PC-3 (cell line): ENCODE results near the gene ARHGAP26. TPM values are rescaled to one million over a fixed set of nuclear protein-coding genes. Genes with fewer than 3 reads are reported as not detected.
A peak's percentile ranks its signal among the peaks of the same experiment; 100 is the strongest.

Experiments used
- ATAC-seq: fragments of 200-7000 bp; cut with Tn5 transposase; 2 replicates; pipeline ENCODE4 v1.9.1; 2020; ENCODE audit warnings: mild to moderate bottlenecking, moderate library complexity
- BruUV-seq: library from RNA; stranded (reverse); fragments of 400-500 nt; replicated peaks from 2 replicates; lab custom pipeline; 2021; lab: Mats Ljungman, UMichigan
- CTCF ChIA-PET: fragments of 300-600 bp; sonication (Branson Sonifier 250); formaldehyde crosslinking; loops from one replicate; lab custom pipeline; 2022; ENCODE audit warnings: antibody characterized with exemption; lab: Charles Lee
- POLR2A ChIA-PET: fragments of 300-600 bp; sonication (Branson Sonifier 250); formaldehyde crosslinking; loops from one replicate; lab custom pipeline; 2022; ENCODE audit warnings: antibody characterized with exemption; ENCODE audit not compliant: unreplicated experiment; lab: Charles Lee
- DNase-seq: peaks from one replicate; pipeline ENCODE4 v3.0.0-alpha.2; 2015
- H2AFZ ChIP-seq: fragments of 300-600 bp; sonication (generic); 2 replicates; pipeline ENCODE4 v1.6.0; 2016; ENCODE audit warnings: antibody characterized with exemption, low read length
- H3F3A ChIP-seq: fragments of 300-600 bp; sonication (generic); one replicate; pipeline ENCODE4 v1.6.0; 2017; ENCODE audit warnings: antibody characterized with exemption, low read length, control low read depth, mild to moderate bottlenecking; ENCODE audit not compliant: unreplicated experiment
- H3K27ac ChIP-seq: fragments of 300-600 bp; sonication (generic); 2 replicates; pipeline ENCODE4 v1.5.1; 2016; ENCODE audit warnings: mild to moderate bottlenecking, low read length
- H3K27me3 ChIP-seq: fragments of 300-600 bp; sonication (generic); 2 replicates; pipeline ENCODE4 v1.6.1; 2016; ENCODE audit warnings: low read length, mixed read lengths
- H3K36me3 ChIP-seq: fragments of 300-600 bp; sonication (generic); 2 replicates; pipeline ENCODE4 v1.6.1; 2016; ENCODE audit warnings: low read depth, mixed run types, low read length, mixed read lengths
- H3K4me1 ChIP-seq: fragments of 300-600 bp; sonication (generic); 2 replicates; pipeline ENCODE4 v1.5.1; 2016; ENCODE audit warnings: low read length; ENCODE audit not compliant: insufficient read depth
- H3K4me2 ChIP-seq: fragments of 300-600 bp; sonication (generic); 2 replicates; pipeline ENCODE4 v1.6.0; 2016; ENCODE audit warnings: low read length
- H3K4me3 ChIP-seq: fragments of 300-600 bp; sonication (generic); 2 replicates; pipeline ENCODE4 v1.5.1; 2016; ENCODE audit warnings: mild to moderate bottlenecking, low read length, mixed read lengths
- H3K79me2 ChIP-seq: fragments of 300-600 bp; sonication (generic); 2 replicates; pipeline ENCODE4 v1.6.1; 2017; ENCODE audit warnings: low read length, mixed read lengths
- H3K9ac ChIP-seq: fragments of 300-600 bp; sonication (generic); 2 replicates; pipeline ENCODE4 v1.6.0; 2016; ENCODE audit warnings: mild to moderate bottlenecking, low read length
- H3K9me2 ChIP-seq: fragments of 300-600 bp; sonication (generic); replicated peaks from 2 replicates; pipeline ENCODE4 v1.6.1; 2016; ENCODE audit warnings: mixed run types, low read length, mixed read lengths
- H3K9me3 ChIP-seq: fragments of 300-600 bp; sonication (generic); 2 replicates; pipeline ENCODE4 v1.6.1; 2016; ENCODE audit warnings: low read length, mixed read lengths
- H4K20me1 ChIP-seq: fragments of 300-600 bp; sonication (generic); 2 replicates; pipeline ENCODE4 v1.6.1; 2016; ENCODE audit warnings: low read length, mixed read lengths
- EZH2 ChIP-seq: fragments of 300-600 bp; sonication (generic); IDR thresholded peaks from one replicate; pipeline ENCODE4 v1.6.1; 2017; ENCODE audit warnings: antibody characterized with exemption, mild to moderate bottlenecking, low read length; ENCODE audit not compliant: unreplicated experiment
- EZH2phosphoT487 ChIP-seq: fragments of 300-600 bp; sonication (generic); IDR thresholded peaks from 2 replicates; pipeline ENCODE4 v1.6.1; 2018; ENCODE audit warnings: mild to moderate bottlenecking, antibody characterized with exemption, low read length, borderline replicate concordance
- intact Hi-C: fragments of 100-400 bp; cut with micrococcal nuclease; formaldehyde crosslinking; loops from 2 replicates; pipeline ENCODE4 v1.9.0; 2023
- total RNA-seq: library from RNA; depleted of rRNA; stranded (reverse); fragments of >200 nt; gene quantifications from 2 replicates; pipeline ENCODE4 v1.2.3, GENCODE V29; 2014
- TF ChIP-seq, protein P1 (sequence below): fragments of 300-600 bp; sonication (generic); conservative IDR thresholded peaks from 2 replicates; pipeline ENCODE4 v1.5.1; 2017; ENCODE audit warnings: antibody characterized with exemption, low read depth, mild to moderate bottlenecking, low read length

The ARHGAP26 gene
- total RNA-seq, 1 experiment from 2014 or later, result 11.7 TPM

DNA sequence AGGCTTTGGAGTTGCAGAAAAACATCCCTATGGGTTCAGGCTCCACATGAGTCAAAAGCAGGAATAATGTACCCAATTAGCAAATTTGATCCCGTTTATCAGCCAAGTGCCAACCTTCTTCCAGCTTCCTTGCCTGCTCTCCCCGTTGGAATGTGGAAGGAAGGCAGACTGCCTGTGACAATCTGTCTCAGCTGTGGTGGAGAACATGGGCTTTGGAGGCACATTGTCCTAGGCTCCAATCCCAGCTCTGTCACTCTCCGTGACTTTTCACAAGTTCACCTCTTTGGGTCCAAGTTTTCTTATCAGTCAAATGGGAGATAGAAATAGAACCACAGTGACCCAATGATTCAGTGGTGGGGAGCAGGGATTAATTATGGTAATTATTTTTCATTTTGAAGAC lies 113.9 kb downstream of the ARHGAP26 start:
- H3K36me3 ChIP-seq, result no peaks in the 10 kb centered on the region; the same call in 1 of the 2 replicates
- DNase-seq (no peak), ATAC-seq (no peak)
- intact Hi-C loops, result loop anchor here (5.0 to 10.0 kb wide), 2 partner anchors 139 to 227 kb away; no protein-coding TSS in a partner anchor
- H3K4me2 ChIP-seq, result no peak overlapping the region
- H3K4me3 ChIP-seq, result no peak overlapping the region
- no peak overlapping the region for H2AFZ ChIP-seq
- no peak for TF ChIP-seq EZH2
- TF ChIP-seq EZH2phosphoT487, result no peak
- TF ChIP-seq, protein P1, sequence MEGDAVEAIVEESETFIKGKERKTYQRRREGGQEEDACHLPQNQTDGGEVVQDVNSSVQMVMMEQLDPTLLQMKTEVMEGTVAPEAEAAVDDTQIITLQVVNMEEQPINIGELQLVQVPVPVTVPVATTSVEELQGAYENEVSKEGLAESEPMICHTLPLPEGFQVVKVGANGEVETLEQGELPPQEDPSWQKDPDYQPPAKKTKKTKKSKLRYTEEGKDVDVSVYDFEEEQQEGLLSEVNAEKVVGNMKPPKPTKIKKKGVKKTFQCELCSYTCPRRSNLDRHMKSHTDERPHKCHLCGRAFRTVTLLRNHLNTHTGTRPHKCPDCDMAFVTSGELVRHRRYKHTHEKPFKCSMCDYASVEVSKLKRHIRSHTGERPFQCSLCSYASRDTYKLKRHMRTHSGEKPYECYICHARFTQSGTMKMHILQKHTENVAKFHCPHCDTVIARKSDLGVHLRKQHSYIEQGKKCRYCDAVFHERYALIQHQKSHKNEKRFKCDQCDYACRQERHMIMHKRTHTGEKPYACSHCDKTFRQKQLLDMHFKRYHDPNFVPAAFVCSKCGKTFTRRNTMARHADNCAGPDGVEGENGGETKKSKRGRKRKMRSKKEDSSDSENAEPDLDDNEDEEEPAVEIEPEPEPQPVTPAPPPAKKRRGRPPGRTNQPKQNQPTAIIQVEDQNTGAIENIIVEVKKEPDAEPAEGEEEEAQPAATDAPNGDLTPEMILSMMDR, result no peak
- peaks cover 11% of the 10 kb centered on the region; the same call in 1 of the 2 replicates for H3K4me1 ChIP-seq
- no peak overlapping the region for H3K27ac ChIP-seq
- no peaks in the 10 kb centered on the region for H3K9me2 ChIP-seq
- no peak overlapping the region for H3K9ac ChIP-seq
- no peaks in the 10 kb centered on the region for H3K9me3 ChIP-seq
- no peaks in the 10 kb centered on the region for H3F3A ChIP-seq
- no peaks in the 10 kb centered on the region for H3K79me2 ChIP-seq
- H4K20me1 ChIP-seq, result no peaks in the 10 kb centered on the region
- ChIA-PET POLR2A (no interaction called here), CTCF (no interaction called here)
- H3K27me3 ChIP-seq, result no peaks in the 10 kb centered on the region
- no TSS peak for BruUV-seq

DNA sequence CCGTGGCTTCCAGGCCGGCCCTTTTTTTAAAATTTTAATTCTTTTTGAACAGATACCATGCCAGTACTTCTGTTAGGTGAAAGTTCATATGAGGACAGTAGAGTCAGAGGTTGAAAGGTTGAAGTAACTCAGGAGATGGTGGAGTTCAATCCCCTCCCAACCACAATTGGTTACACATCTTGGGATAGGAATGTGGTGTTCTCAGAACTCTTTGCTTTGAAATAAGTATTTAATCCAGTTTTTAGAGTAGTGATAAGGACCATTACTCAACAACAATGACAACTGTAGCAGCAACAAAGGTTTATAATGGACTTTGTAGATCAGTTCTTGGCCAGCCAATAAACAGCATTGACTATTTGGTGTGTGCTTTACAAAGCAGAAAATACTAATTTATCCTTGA lies 116.0 kb downstream of the ARHGAP26 start:
- no peak for ATAC-seq
- H3F3A ChIP-seq, result no peaks in the 10 kb centered on the region
- H4K20me1 ChIP-seq, result no peaks in the 10 kb centered on the region
- H3K9ac ChIP-seq, result no peak overlapping the region
- no peak overlapping the region for H3K4me2 ChIP-seq
- no peaks in the 10 kb centered on the region for H3K27me3 ChIP-seq
- BruUV-seq, result no TSS peak
- no peak overlapping the region for H3K27ac ChIP-seq
- H3K4me1 ChIP-seq, result peaks cover 11% of the 10 kb centered on the region; the same call in 1 of the 2 replicates
- intact Hi-C loops, result loop anchor here (10.0 kb wide), 1 partner anchor 141 kb away; no protein-coding TSS in a partner anchor
- H3K79me2 ChIP-seq, result no peaks in the 10 kb centered on the region
- H3K36me3 ChIP-seq, result no peaks in the 10 kb centered on the region
- H3K9me2 ChIP-seq, result no peaks in the 10 kb centered on the region
- no peak overlapping the region for H2AFZ ChIP-seq
- DNase-seq, result no peak
- TF ChIP-seq EZH2 (no peak), EZH2phosphoT487 (no peak)
- TF ChIP-seq, protein P1, result no peak
- ChIA-PET POLR2A (no interaction called here), CTCF (no interaction called here)
- H3K9me3 ChIP-seq, result no peaks in the 10 kb centered on the region
- H3K4me3 ChIP-seq, result no peak overlapping the region

DNA sequence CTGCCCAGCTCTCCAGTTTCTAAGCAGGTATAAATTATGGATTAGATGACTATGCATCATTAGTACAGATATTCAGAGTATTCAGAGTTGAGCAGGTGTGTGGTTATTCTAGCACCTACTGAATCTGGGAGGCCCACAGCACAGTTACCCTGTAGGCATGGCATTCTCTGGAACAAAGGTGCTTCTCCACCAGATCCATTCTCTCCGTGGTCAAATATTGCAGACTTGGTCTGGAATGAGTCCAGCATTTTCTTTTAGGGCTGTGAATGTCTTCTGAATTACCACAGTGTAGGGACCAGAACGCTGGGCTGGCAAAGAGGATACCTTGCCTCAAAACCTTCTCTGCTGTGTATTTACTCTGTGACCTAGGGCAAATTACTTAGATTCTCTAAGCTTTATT lies 116.8 kb downstream of the ARHGAP26 start:
- no TSS peak for BruUV-seq
- Histone ChIP-seq H2AFZ (no peak overlapping the region), H3K9me3 (no peaks in the 10 kb centered on the region), H4K20me1 (no peaks in the 10 kb centered on the region), H3K4me2 (no peak overlapping the region), H3F3A (no peaks in the 10 kb centered on the region), H3K9ac (no peak overlapping the region), H3K4me3 (no peak overlapping the region), H3K9me2 (no peaks in the 10 kb centered on the region), H3K79me2 (no peaks in the 10 kb centered on the region), H3K4me1 (peaks cover 11% of the 10 kb centered on the region; the same call in 1 of the 2 replicates), H3K27me3 (no peaks in the 10 kb centered on the region), H3K27ac (no peak overlapping the region), H3K36me3 (no peaks in the 10 kb centered on the region)
- ChIA-PET CTCF (no interaction called here), POLR2A (no interaction called here)
- intact Hi-C loops, result loop anchor here (10.0 kb wide), 1 partner anchor 142 kb away; no protein-coding TSS in a partner anchor
- TF ChIP-seq EZH2phosphoT487 (no peak), EZH2 (no peak)
- TF ChIP-seq, protein P1, result no peak
- DNase-seq (peak; percentile 28), ATAC-seq (no peak; the same call in 1 of the 2 replicates)
